Measurements from ENCODE around the gene ZBTB20.
"Not testable (repeated sequence)": the region's sequence is repeated elsewhere in the genome, so short reads cannot be mapped to it uniquely, and the experiment has no call there.

ZBTB20 gene

DNA sequence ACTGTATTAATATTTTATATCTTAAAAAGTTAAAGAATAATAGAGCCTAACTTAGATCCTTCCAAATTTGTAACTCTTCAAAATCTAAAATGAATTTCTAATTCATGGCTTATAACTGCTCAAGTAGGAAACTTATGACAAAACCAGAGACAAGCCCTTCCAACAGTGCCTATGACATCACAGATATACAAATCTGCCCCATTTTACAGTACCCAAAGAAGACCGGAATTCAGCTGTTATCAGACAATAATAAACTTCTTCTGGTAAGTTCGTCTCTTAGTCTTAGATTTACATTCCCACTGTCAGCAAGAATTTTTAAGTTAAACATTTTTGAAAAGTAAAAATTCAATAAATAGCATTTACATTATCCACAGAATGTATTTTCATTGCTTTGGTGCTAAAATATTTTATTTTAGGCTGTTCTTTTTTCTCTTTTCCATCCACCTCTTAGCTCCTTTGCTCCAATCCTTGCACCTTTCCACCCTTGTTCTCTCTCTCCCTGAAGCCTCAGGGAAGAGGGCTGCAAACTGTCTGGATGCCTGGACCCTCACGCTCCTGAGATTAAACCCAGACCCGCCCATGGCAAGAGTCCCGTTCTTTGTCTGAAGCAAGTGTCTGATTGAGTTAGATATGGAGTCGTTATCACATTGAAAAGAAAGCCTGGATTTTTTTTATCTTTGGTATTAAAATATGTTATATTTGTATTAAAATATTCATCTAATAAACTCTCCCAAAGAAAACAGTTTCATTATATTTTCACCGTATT is 312.7 kb downstream of the ZBTB20 start:
- Histone ChIP-seq H3K4me1 (ENCODE audit: control insufficient read depth, insufficient read depth, low read length, poor library complexity, severe bottlenecking) (peaks cover 3% of the 10 kb centered on the region), H3K27ac (ENCODE audit: low read depth, low read length, severe bottlenecking) (no peak overlapping the region), H3K36me3 (ENCODE audit: control insufficient read depth, insufficient read depth, low read length) (no peaks in the 10 kb centered on the region), H3K4me3 (ENCODE audit: extremely low read depth, insufficient read depth, low read length, poor library complexity, severe bottlenecking) (no peak overlapping the region), H3K9me3 (ENCODE audit: control insufficient read depth, low read length) (no peaks in the 10 kb centered on the region)
- WGBS, 2 experiments (ENCODE audit: insufficient coverage in 2 of 2), result 80 to 88% methylated on average over 1 to 3 of the region's 7 CpGs

DNA sequence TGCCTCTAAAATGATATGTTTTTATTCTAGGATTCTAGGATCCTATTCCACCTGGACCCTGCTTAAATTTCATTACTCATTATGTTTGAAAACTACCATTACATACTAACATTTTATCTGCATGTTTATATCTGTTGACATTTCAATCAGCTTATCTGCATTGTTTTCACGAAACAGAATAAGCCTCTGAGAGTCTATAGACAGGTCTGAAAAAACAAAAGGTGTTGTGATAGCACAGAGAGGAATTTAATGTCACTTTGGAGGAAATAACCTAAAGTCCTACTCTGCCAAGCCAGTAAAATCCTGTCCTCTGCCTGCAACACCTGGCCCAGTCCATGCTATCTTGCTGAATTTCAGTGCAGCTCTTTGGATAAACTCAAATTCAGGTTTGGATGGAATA is 315.2 kb downstream of the ZBTB20 start:
- H3K9me3 ChIP-seq (ENCODE audit: control insufficient read depth, low read length), result no peaks in the 10 kb centered on the region
- no peaks in the 10 kb centered on the region for H3K36me3 ChIP-seq (ENCODE audit: control insufficient read depth, insufficient read depth, low read length)
- WGBS, 2 experiments (ENCODE audit: insufficient coverage in 2 of 2), result 100% methylated on average over 1 of the region's 1 CpG; no CpG with 5 or more reads in 1 of the 2 experiments
- peaks cover 3% of the 10 kb centered on the region for H3K4me1 ChIP-seq (ENCODE audit: control insufficient read depth, insufficient read depth, low read length, poor library complexity, severe bottlenecking)
- no peak overlapping the region for H3K4me3 ChIP-seq (ENCODE audit: extremely low read depth, insufficient read depth, low read length, poor library complexity, severe bottlenecking)
- no peak overlapping the region for H3K27ac ChIP-seq (ENCODE audit: low read depth, low read length, severe bottlenecking)

DNA sequence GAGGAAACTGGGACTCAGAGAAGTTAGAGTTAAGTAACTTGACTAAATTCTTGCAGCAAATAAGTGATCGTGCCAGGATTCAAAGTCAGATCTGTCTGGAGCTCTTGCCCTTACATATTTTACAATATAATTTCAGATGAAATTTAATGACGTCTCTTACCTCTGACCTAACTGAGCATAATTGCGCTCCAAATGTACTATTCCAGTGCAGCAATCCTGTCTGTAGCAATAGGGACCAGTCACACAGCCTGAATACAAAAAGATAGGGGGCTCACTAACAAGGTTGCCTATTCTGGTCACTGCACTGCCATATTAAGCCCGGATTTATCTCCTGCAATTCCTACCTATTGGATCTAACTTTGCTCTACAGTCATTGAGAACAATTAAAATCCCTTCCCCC is 316.4 kb downstream of the ZBTB20 start:
- H3K4me1 ChIP-seq (ENCODE audit: control insufficient read depth, insufficient read depth, low read length, poor library complexity, severe bottlenecking), result no peaks in the 10 kb centered on the region
- no peak overlapping the region for H3K4me3 ChIP-seq (ENCODE audit: extremely low read depth, insufficient read depth, low read length, poor library complexity, severe bottlenecking)
- 85 to 90% methylated on average over 2 to 3 of the region's 4 CpGs for WGBS, 2 experiments (ENCODE audit: insufficient coverage in 2 of 2)
- no peaks in the 10 kb centered on the region for H3K36me3 ChIP-seq (ENCODE audit: control insufficient read depth, insufficient read depth, low read length)
- H3K27ac ChIP-seq (ENCODE audit: low read depth, low read length, severe bottlenecking), result no peak overlapping the region
- no peaks in the 10 kb centered on the region for H3K9me3 ChIP-seq (ENCODE audit: control insufficient read depth, low read length)

DNA sequence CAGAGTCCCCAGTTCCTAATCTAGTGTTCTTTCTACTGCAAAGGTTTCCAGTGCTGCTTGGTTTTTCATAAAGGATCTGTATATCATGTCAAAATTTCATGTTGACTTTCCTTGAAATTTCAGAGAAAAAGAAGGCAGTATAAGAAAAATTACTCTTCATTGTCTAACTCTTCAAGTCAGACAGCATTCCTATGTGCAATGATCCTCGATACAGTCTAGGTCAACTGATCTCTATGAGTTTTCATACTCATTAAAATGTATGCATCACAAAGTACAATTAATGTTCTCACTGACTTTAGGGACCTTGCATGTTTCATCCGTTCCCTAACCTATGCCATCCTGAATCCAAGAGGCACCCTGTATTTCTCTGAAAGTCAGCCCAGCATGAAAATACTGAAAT is 317.3 kb downstream of the ZBTB20 start:
- Histone ChIP-seq H3K27ac (ENCODE audit: low read depth, low read length, severe bottlenecking) (no peak overlapping the region), H3K4me3 (ENCODE audit: extremely low read depth, insufficient read depth, low read length, poor library complexity, severe bottlenecking) (no peak overlapping the region), H3K36me3 (ENCODE audit: control insufficient read depth, insufficient read depth, low read length) (no peaks in the 10 kb centered on the region), H3K9me3 (ENCODE audit: control insufficient read depth, low read length) (no peaks in the 10 kb centered on the region), H3K4me1 (ENCODE audit: control insufficient read depth, insufficient read depth, low read length, poor library complexity, severe bottlenecking) (no peaks in the 10 kb centered on the region)
- 100% methylated on average over 1 of the region's 2 CpGs for WGBS, 2 experiments (ENCODE audit: insufficient coverage in 2 of 2)

DNA sequence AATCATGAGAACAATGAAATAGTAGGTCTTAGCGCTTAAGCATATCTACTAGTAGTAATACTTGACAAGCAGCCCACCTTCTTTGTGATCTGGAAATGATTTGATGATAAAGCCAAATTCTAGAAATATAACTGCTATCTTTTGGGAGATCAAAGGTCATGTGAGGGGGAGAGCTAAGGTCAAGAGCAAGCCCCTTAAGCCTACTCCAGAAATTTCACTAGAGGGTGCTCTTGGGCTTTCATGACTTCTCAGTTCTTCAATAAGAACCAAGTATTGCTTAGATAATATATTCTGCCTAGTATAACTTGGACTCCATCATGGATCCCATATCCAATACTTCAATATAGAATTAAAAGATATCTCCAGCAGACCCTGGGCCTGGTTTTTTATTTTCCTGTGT is 319.6 kb downstream of the ZBTB20 start:
- no CpG with 5 or more reads among the region's 1 CpG for WGBS, 2 experiments (ENCODE audit: insufficient coverage in 2 of 2)

DNA sequence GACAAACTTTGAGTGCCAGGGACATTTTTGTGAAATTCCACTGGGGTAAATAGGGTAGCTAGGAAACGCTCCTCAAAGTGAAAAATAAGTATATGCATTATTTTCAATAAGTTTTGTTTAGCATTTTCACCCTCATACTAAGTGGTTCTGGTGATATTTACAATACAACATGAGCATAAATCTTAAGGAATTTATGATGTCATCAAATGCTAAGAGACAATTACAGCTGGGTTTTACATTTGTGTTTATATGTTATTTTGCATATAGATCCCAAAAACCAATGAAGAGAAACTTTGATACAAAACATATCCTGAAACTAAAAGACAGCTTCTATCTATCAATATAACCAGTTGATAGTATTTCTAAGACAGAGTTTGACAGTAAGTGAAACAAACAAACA is 323.1 kb downstream of the ZBTB20 start:
- Histone ChIP-seq H3K36me3 (ENCODE audit: control insufficient read depth, insufficient read depth, low read length) (no peaks in the 10 kb centered on the region), H3K4me3 (ENCODE audit: extremely low read depth, insufficient read depth, low read length, poor library complexity, severe bottlenecking) (no peak overlapping the region), H3K4me1 (ENCODE audit: control insufficient read depth, insufficient read depth, low read length, poor library complexity, severe bottlenecking) (no peaks in the 10 kb centered on the region), H3K9me3 (ENCODE audit: control insufficient read depth, low read length) (no peaks in the 10 kb centered on the region), H3K27ac (ENCODE audit: low read depth, low read length, severe bottlenecking) (no peak overlapping the region)
- no CpG with 5 or more reads among the region's 1 CpG for WGBS, 2 experiments (ENCODE audit: insufficient coverage in 2 of 2)

More for the DNA sequence above, 319.6 kb downstream of the ZBTB20 start:
- no peak overlapping the region for H3K4me3 ChIP-seq (ENCODE audit: extremely low read depth, insufficient read depth, low read length, poor library complexity, severe bottlenecking)
- H3K4me1 ChIP-seq (ENCODE audit: control insufficient read depth, insufficient read depth, low read length, poor library complexity, severe bottlenecking), result no peaks in the 10 kb centered on the region
- H3K36me3 ChIP-seq (ENCODE audit: control insufficient read depth, insufficient read depth, low read length), result no peaks in the 10 kb centered on the region
- no peaks in the 10 kb centered on the region for H3K9me3 ChIP-seq (ENCODE audit: control insufficient read depth, low read length)
- H3K27ac ChIP-seq (ENCODE audit: low read depth, low read length, severe bottlenecking), result no peak overlapping the region

DNA sequence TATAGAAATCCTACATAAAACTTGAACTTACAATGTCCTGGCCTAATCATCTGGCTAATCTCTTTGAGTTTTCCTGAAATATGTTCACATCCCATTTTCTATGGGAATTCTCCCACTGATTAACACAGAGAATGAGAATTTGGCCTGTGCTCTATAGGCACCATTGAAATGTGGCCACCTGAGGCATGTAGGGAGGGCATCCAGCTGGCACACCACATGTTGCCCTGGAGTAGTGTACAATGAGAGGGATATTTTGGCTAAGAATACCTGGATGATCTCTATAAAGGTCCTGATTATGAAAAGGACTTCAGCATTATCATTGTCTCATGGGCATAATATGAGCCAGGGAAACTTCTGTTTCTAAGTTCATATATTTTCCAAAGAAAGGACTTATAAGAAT is 324.0 kb downstream of the ZBTB20 start:
- H3K4me3 ChIP-seq (ENCODE audit: extremely low read depth, insufficient read depth, low read length, poor library complexity, severe bottlenecking), result no peak overlapping the region

DNA sequence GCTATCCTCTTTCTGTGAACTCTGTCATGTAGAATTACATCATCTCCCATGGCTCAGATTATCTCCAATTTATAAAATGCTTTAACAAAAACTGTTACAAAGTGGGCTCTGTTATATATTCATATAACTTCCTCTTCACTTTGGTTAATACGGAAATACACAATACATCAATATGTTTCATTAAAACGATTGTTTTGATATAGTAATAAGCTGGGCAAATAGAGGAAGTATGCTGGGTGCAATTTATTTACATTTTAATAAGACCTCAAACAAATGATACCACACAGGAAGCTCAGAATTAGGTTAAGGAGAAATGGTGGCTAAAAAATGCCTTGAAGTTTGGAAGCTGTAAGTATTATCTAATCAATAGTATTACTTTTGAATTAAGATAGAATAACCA is 331.0 kb downstream of the ZBTB20 start:
- Histone ChIP-seq H3K9me3 (ENCODE audit: control insufficient read depth, low read length) (no peaks in the 10 kb centered on the region), H3K4me3 (ENCODE audit: extremely low read depth, insufficient read depth, low read length, poor library complexity, severe bottlenecking) (no peak overlapping the region), H3K36me3 (ENCODE audit: control insufficient read depth, insufficient read depth, low read length) (no peaks in the 10 kb centered on the region), H3K4me1 (ENCODE audit: control insufficient read depth, insufficient read depth, low read length, poor library complexity, severe bottlenecking) (no peaks in the 10 kb centered on the region), H3K27ac (ENCODE audit: low read depth, low read length, severe bottlenecking) (no peak overlapping the region)
- WGBS, 2 experiments (ENCODE audit: insufficient coverage in 2 of 2), result no CpG with 5 or more reads among the region's 2 CpGs

More for the DNA sequence above, 324.0 kb downstream of the ZBTB20 start:
- Histone ChIP-seq H3K27ac (ENCODE audit: low read depth, low read length, severe bottlenecking) (no peak overlapping the region), H3K4me1 (ENCODE audit: control insufficient read depth, insufficient read depth, low read length, poor library complexity, severe bottlenecking) (no peaks in the 10 kb centered on the region), H3K36me3 (ENCODE audit: control insufficient read depth, insufficient read depth, low read length) (no peaks in the 10 kb centered on the region), H3K9me3 (ENCODE audit: control insufficient read depth, low read length) (no peaks in the 10 kb centered on the region)

DNA sequence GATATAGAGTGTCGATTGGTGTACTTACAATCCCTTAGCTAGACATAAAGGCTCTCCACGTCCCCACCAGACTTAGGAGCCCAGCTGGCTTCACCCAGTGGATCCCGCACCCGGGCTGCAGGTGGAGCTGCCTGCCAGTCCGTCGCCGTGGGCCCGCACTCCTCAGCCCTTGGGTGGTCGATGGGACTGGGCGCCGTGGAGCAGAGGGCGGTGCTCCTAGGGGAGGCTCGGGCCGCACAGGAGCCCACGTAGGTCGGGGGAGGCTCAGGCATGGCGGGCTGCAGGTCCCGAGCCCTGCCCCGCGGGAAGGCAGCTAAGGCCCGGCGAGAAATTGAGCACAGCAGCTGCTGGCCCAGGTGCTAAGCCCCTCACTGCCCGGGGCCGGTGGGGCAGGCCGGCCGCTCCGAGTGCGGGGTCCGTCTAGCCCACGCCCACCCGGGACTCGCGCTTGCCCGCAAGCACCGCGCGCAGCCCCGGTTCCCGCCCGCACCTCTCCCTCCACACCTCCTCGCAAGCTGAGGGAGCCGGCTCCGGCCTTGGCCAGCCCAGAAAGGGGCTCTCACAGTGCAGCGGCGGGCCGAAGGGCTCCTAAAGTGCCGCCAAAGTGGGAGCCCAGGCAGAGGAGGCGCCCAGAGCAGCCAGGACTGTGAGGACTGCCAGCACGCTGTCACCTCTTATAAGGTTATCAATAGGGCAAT is 334.4 kb downstream of the ZBTB20 start:
- H3K4me1 ChIP-seq (ENCODE audit: control insufficient read depth, insufficient read depth, low read length, poor library complexity, severe bottlenecking); H3K36me3 ChIP-seq (ENCODE audit: control insufficient read depth, insufficient read depth, low read length); H3K4me3 ChIP-seq (ENCODE audit: extremely low read depth, insufficient read depth, low read length, poor library complexity, severe bottlenecking); H3K9me3 ChIP-seq (ENCODE audit: control insufficient read depth, low read length); H3K27ac ChIP-seq (ENCODE audit: low read depth, low read length, severe bottlenecking): not testable (repeated sequence)
- 98 to 99% methylated on average over 21 to 29 of the region's 49 CpGs for WGBS, 2 experiments (ENCODE audit: insufficient coverage in 2 of 2)

DNA sequence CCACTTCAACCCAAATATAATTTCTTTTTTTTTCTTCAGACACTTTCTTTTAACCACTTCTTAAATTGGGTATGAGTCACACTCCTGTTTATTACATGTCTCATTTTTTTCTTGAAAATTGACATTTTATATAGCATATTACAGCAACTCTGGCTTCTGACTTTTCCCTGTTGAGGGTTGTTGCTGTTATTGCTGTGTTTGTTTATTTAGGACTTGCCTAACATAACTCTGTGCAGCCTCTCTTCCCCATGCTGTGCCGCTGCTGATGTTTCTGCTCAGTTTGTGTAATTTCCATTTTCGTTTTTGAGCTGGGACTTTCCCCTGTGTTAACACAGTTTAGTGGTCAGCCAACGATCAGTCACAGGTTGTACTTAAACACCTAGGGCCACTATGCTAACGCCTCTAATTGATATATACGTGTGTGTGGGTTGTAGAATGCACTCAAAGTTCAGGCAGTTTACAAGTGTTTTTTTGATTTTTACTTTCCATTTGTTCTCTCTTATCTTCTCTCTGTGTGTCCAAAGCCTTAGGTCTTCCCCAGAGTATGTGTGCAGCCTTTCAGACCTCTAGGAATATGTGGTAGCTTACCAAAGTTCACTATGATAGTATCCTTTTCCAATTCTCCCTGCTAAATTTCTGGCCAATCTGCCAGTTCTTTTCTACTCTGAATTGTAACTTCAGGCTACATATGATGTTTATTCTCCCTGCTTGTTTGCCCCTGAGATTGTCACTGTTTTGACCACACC is 337.2 kb downstream of the ZBTB20 start:
- no peak overlapping the region for H3K27ac ChIP-seq (ENCODE audit: low read depth, low read length, severe bottlenecking)
- no peak overlapping the region for H3K4me3 ChIP-seq (ENCODE audit: extremely low read depth, insufficient read depth, low read length, poor library complexity, severe bottlenecking)
- no peaks in the 10 kb centered on the region for H3K9me3 ChIP-seq (ENCODE audit: control insufficient read depth, low read length)
- WGBS, 2 experiments (ENCODE audit: insufficient coverage in 2 of 2), result 85 to 95% methylated on average over 2 to 3 of the region's 5 CpGs
- no peaks in the 10 kb centered on the region for H3K4me1 ChIP-seq (ENCODE audit: control insufficient read depth, insufficient read depth, low read length, poor library complexity, severe bottlenecking)
- no peaks in the 10 kb centered on the region for H3K36me3 ChIP-seq (ENCODE audit: control insufficient read depth, insufficient read depth, low read length)
